Measurements from ENCODE around the gene MB21D2.

The MB21D2 gene

GRCh38 chr3:192842711-192843110, 74.9 kb downstream of the MB21D2 start:
- no peak for TF ChIP-seq FOXP2 (optimal IDR thresholded peaks at IDR 0.05; ENCODE audit: borderline replicate concordance, extremely low read depth, extremely low read length, insufficient read depth)
- no peak for TF ChIP-seq POLR2AphosphoS5 (IDR thresholded peaks at IDR 0.05; ENCODE audit: low read depth, low read length)
- TF ChIP-seq SIN3A (IDR thresholded peaks at IDR 0.05; ENCODE audit: borderline replicate concordance, insufficient read depth, low read length): no peak
- TF ChIP-seq REST (IDR thresholded peaks at IDR 0.05; ENCODE audit: insufficient read depth in 1 of 2, low read depth in 2 of 2, low read length in 2 of 2): no peak
- no peak for TF ChIP-seq TAF1 (IDR thresholded peaks at IDR 0.05; ENCODE audit: borderline replicate concordance, insufficient read depth, low read length)

GRCh38 chr3:192842138-192842537, 75.5 kb downstream of the MB21D2 start:
- no peak for TF ChIP-seq FOXP2 (optimal IDR thresholded peaks at IDR 0.05; ENCODE audit: borderline replicate concordance, extremely low read depth, extremely low read length, insufficient read depth)
- no peak for TF ChIP-seq TAF1 (IDR thresholded peaks at IDR 0.05; ENCODE audit: borderline replicate concordance, insufficient read depth, low read length)
- no peak for TF ChIP-seq SIN3A (IDR thresholded peaks at IDR 0.05; ENCODE audit: borderline replicate concordance, insufficient read depth, low read length)
- TF ChIP-seq REST (IDR thresholded peaks at IDR 0.05; ENCODE audit: insufficient read depth in 1 of 2, low read depth in 2 of 2, low read length in 2 of 2): no peak
- TF ChIP-seq POLR2AphosphoS5 (IDR thresholded peaks at IDR 0.05; ENCODE audit: low read depth, low read length): no peak

GRCh38 chr3:192841428-192841827, 76.2 kb downstream of the MB21D2 start:
- TF ChIP-seq SIN3A (IDR thresholded peaks at IDR 0.05; ENCODE audit: borderline replicate concordance, insufficient read depth, low read length) (no peak), POLR2AphosphoS5 (IDR thresholded peaks at IDR 0.05; ENCODE audit: low read depth, low read length) (no peak), FOXP2 (optimal IDR thresholded peaks at IDR 0.05; ENCODE audit: borderline replicate concordance, extremely low read depth, extremely low read length, insufficient read depth) (no peak), REST (IDR thresholded peaks at IDR 0.05; ENCODE audit: insufficient read depth in 1 of 2, low read depth in 2 of 2, low read length in 2 of 2) (no peak), TAF1 (IDR thresholded peaks at IDR 0.05; ENCODE audit: borderline replicate concordance, insufficient read depth, low read length) (no peak)

GRCh38 chr3:192840143-192840836, 77.4 kb downstream of the MB21D2 start:
- no peak for TF ChIP-seq FOXP2 (optimal IDR thresholded peaks at IDR 0.05; ENCODE audit: borderline replicate concordance, extremely low read depth, extremely low read length, insufficient read depth)
- no peak for TF ChIP-seq SIN3A (IDR thresholded peaks at IDR 0.05; ENCODE audit: borderline replicate concordance, insufficient read depth, low read length)
- TF ChIP-seq POLR2AphosphoS5 (IDR thresholded peaks at IDR 0.05; ENCODE audit: low read depth, low read length): no peak
- no peak for TF ChIP-seq TAF1 (IDR thresholded peaks at IDR 0.05; ENCODE audit: borderline replicate concordance, insufficient read depth, low read length)
- TF ChIP-seq REST (IDR thresholded peaks at IDR 0.05; ENCODE audit: insufficient read depth in 1 of 2, low read depth in 2 of 2, low read length in 2 of 2): no peak
